Mesendoderm (in vitro differentiated cells): ENCODE measurements around the gene NPIPB2. TPM values are rescaled to one million over a fixed set of nuclear protein-coding genes. Genes with fewer than 3 reads are reported as not detected.
"Not testable (repeated sequence)": the region's sequence is repeated elsewhere in the genome, so short reads cannot be mapped to it uniquely, and the experiment has no call there.

Experiments used
- DNase-seq: peaks from one replicate; pipeline ENCODE4 v3.0.0; 2013
- H2AK5ac ChIP-seq: 2 replicates; pipeline ENCODE4 v1.6.1; 2013; ENCODE audit warnings: low read length, inconsistent platforms
- H2BK120ac ChIP-seq: 2 replicates; pipeline ENCODE4 v1.6.1; 2013; ENCODE audit warnings: low read depth, mild to moderate bottlenecking, low read length, moderate library complexity, mixed read lengths
- H2BK15ac ChIP-seq: replicated peaks from 2 replicates; pipeline ENCODE4 v1.6.1; 2013; ENCODE audit warnings: low read depth, mild to moderate bottlenecking, moderate library complexity
- H2BK5ac ChIP-seq: 2 replicates; pipeline ENCODE4 v1.6.1; 2013; ENCODE audit warnings: low read length, inconsistent platforms
- H3K18ac ChIP-seq: 2 replicates; pipeline ENCODE4 v1.6.1; 2013; ENCODE audit warnings: mild to moderate bottlenecking, low read length, mixed read lengths
- H3K23ac ChIP-seq: one replicate; pipeline ENCODE4 v1.6.1; 2013; ENCODE audit warnings: low read length
- H3K27ac ChIP-seq: 2 replicates; pipeline ENCODE4 v1.5.1; 2013; ENCODE audit warnings: low read depth, mild to moderate bottlenecking, inconsistent platforms, low read length, moderate library complexity
- H3K27me3 ChIP-seq: 2 replicates; pipeline ENCODE4 v1.6.1; 2013; ENCODE audit warnings: low read length, control low read depth, mild to moderate bottlenecking, inconsistent platforms; ENCODE audit not compliant: insufficient read depth, poor library complexity
- H3K36me3 ChIP-seq: 2 replicates; pipeline ENCODE4 v1.6.1; 2013; ENCODE audit warnings: low read length, inconsistent platforms; ENCODE audit not compliant: control insufficient read depth, insufficient read depth
- H3K4ac ChIP-seq: one replicate; pipeline ENCODE4 v1.6.1; 2013; ENCODE audit warnings: low read depth, mild to moderate bottlenecking, low read length, moderate library complexity
- H3K4me1 ChIP-seq: 2 replicates; pipeline ENCODE4 v1.6.1; 2013; ENCODE audit warnings: low read depth, low read length, inconsistent platforms; ENCODE audit not compliant: control insufficient read depth
- H3K4me2 ChIP-seq: 2 replicates; pipeline ENCODE4 v1.6.1; 2013; ENCODE audit warnings: low read length
- H3K4me3 ChIP-seq: 2 replicates; pipeline ENCODE4 v1.5.1; 2013; ENCODE audit warnings: mild to moderate bottlenecking, low read length
- H3K56ac ChIP-seq: one replicate; pipeline ENCODE4 v1.6.1; 2013; ENCODE audit warnings: low read length
- H3K79me1 ChIP-seq: 2 replicates; pipeline ENCODE4 v1.6.1; 2013; ENCODE audit warnings: low read length, inconsistent platforms
- H3K79me2 ChIP-seq: 2 replicates; pipeline ENCODE4 v1.6.1; 2013; ENCODE audit warnings: mild to moderate bottlenecking, low read length; ENCODE audit not compliant: control insufficient read depth, insufficient read depth
- H3K9ac ChIP-seq: 2 replicates; pipeline ENCODE4 v1.6.1; 2013; ENCODE audit warnings: low read length, inconsistent platforms
- H4K5ac ChIP-seq: one replicate; pipeline ENCODE4 v1.6.1; 2013; ENCODE audit warnings: low read length
- H4K8ac ChIP-seq: one replicate; pipeline ENCODE4 v1.6.1; 2013; ENCODE audit warnings: low read depth, mild to moderate bottlenecking, control low read depth, low read length, moderate library complexity
- WGBS: extraction: QIAGEN DNeasy Blood & Tissue Kit; methylation state at CpG from one replicate; pipeline ENCODE4 v1.1.7; 2013; ENCODE audit warnings: low lambda C conversion rate, missing lambda C conversion rate; ENCODE audit not compliant: insufficient coverage; ENCODE audit errors: extremely low coverage; 5-methylcytosine and 5-hydroxymethylcytosine counted together
- polyA plus RNA-seq, 2 experiments: library from polyadenylated mRNA; stranded (reverse); fragments of 200-250 nt; gene quantifications; one replicate each; pipeline ENCODE4 v1.2.3, GENCODE V29; 2013

Gene NPIPB2
- polyA plus RNA-seq (2013, experiment 1 of 2), result 2.3 TPM
- 2.1 TPM for polyA plus RNA-seq (2013, experiment 2 of 2)

GRCh38 chr16:11941945-11942344, at the start of gene NPIPB2:
Gene NPIPB2 (minus strand): TSS chr16:11942045. CDS start chr16:11942045, 0 bp downstream.
- H3K4me1 ChIP-seq, H3K4me3 ChIP-seq, H4K5ac ChIP-seq, DNase-seq, H3K23ac ChIP-seq, H2AK5ac ChIP-seq, H3K9ac ChIP-seq, H3K79me2 ChIP-seq, H2BK15ac ChIP-seq, H4K8ac ChIP-seq, H3K56ac ChIP-seq, H3K79me1 ChIP-seq, H3K4ac ChIP-seq, H3K18ac ChIP-seq, H3K27ac ChIP-seq, H3K4me2 ChIP-seq, H3K27me3 ChIP-seq, H3K36me3 ChIP-seq, H2BK5ac ChIP-seq, H2BK120ac ChIP-seq: not testable (repeated sequence)
- no CpG with 5 or more reads among the region's 4 CpGs for WGBS

DNA sequence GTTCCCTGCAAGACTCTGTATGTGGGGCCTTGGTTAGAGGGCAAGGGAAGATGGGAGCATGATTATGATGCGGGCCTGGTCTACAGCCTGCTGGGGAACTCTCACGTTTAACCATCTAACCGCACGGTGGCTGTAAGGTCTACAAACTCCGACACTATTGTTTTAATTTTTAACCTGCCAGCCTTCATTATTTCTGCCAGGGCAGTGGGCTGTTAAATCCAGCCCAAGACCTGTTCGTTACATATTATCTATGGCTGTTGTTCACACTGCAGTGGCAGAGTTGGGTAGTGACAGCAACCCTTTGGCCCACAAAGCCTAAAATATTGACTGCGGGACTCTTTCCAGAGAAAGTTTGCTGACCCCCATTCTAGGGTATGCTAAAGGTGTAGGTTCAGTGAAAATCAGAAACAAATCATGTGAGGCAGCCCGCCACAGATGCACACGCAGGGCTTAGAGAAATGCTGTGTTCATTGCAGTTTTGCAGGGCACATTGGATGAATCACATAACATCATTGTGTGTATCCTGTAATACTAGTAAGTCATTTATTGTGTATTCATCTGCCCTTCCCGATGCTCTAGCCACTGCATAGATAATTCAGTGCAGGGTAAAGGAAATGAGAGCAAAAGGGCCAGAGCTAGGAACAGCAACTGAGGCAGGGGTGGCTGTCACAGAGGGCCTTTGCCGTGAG, 49.0 kb upstream of the NPIPB2 start:
- no peak overlapping the region for H3K18ac ChIP-seq
- no peak overlapping the region for H2AK5ac ChIP-seq
- H3K36me3 ChIP-seq, result no peaks in the 10 kb centered on the region
- H3K27ac ChIP-seq, result no peak overlapping the region
- no peak overlapping the region for H2BK5ac ChIP-seq
- no peak overlapping the region for H3K23ac ChIP-seq
- H3K79me2 ChIP-seq, result no peaks in the 10 kb centered on the region
- no peak overlapping the region for H3K4me2 ChIP-seq
- no peak overlapping the region for H2BK120ac ChIP-seq
- WGBS, result no CpG with 5 or more reads among the region's 11 CpGs
- no peaks in the 10 kb centered on the region for H3K27me3 ChIP-seq
- no peak overlapping the region for H2BK15ac ChIP-seq
- H4K8ac ChIP-seq, result no peak overlapping the region
- no peak overlapping the region for H4K5ac ChIP-seq
- H3K56ac ChIP-seq, result no peak overlapping the region
- no peaks in the 10 kb centered on the region for H3K4me1 ChIP-seq
- no peak overlapping the region for H3K4me3 ChIP-seq
- DNase-seq, result no peak
- no peaks in the 10 kb centered on the region for H3K79me1 ChIP-seq
- no peak overlapping the region for H3K9ac ChIP-seq
- H3K4ac ChIP-seq, result no peak overlapping the region

DNA sequence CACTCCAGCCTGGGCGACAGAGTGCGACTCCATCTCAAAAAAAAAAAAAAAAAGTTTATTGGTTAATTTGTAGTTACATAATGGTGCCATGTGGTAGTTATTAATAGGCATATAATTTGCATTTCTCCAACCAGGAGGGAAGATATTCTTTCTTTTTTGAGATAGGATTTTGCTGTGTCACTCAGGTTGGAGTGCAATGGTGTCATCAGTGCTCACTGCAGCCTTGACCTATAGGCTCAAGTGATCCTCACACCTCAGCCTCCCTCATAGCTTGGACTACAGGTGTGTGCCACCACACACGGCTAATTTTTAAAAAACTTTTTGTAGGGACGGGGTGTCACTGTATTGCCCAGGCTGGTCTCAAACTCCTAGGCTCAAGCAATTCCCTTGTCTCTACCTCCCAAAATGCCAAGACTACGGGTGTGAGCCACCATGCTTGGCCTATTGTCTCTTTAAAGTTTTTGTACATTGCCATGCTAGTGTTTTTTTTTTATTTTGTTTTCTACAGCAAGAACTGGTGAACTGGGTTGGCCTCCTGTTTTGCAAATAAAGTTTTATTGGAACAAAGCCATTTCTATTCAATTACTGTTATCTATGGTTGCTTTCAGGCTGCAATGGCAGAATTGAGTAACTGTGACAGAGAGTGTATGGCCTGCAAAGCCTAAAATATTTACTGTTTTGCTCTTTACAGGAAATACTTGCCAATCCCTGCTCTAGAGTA, 46.6 kb upstream of the NPIPB2 start:
- H3K27ac ChIP-seq, result no peak overlapping the region
- H3K9ac ChIP-seq, result no peak overlapping the region
- H2BK5ac ChIP-seq, result no peak overlapping the region
- no CpG with 5 or more reads among the region's 5 CpGs for WGBS
- H3K4me3 ChIP-seq, result no peak overlapping the region
- no peak overlapping the region for H3K4me2 ChIP-seq
- H4K8ac ChIP-seq, result no peak overlapping the region
- H4K5ac ChIP-seq, result no peak overlapping the region
- H3K4me1 ChIP-seq, result no peaks in the 10 kb centered on the region
- no peaks in the 10 kb centered on the region for H3K36me3 ChIP-seq
- H3K27me3 ChIP-seq, result no peaks in the 10 kb centered on the region
- H3K23ac ChIP-seq, result no peak overlapping the region
- no peak overlapping the region for H3K56ac ChIP-seq
- H3K79me2 ChIP-seq, result no peaks in the 10 kb centered on the region
- DNase-seq, result no peak
- no peak overlapping the region for H3K18ac ChIP-seq
- no peak overlapping the region for H3K4ac ChIP-seq
- no peak overlapping the region for H2BK120ac ChIP-seq
- no peak overlapping the region for H2AK5ac ChIP-seq
- H2BK15ac ChIP-seq, result no peak overlapping the region
- H3K79me1 ChIP-seq, result no peaks in the 10 kb centered on the region

DNA sequence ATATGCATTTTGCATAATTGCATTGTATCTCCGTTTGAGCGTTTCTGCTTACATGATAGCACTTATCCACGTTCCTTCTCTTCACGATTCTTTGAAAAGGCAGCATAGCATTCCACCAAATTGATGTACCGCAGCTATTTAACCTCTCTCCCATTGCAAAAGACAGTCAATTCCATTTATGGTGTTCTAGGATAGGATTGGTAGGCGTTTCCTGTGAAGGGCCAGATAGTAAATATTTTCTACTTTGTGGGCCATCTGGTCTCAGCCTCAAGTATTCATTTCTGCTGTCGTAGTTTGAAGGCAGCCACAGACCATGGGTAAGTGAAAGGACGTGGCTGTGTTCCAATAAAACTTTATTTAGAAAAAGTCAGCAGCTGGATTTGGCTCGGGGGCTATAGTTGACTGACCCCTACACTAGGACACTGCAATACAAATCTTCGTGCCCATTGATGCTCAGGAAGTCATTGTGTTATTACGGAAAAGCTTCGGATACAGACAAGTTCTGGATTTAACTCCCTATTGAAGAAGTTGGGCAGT, 44.7 kb upstream of the NPIPB2 start:
- Histone ChIP-seq H2BK120ac (no peak overlapping the region), H3K4me2 (no peak overlapping the region), H3K9ac (no peak overlapping the region), H3K56ac (no peak overlapping the region), H4K8ac (no peak overlapping the region), H3K18ac (no peak overlapping the region), H2BK5ac (no peak overlapping the region), H3K36me3 (no peaks in the 10 kb centered on the region), H3K4ac (no peak overlapping the region), H3K79me2 (no peaks in the 10 kb centered on the region), H3K27ac (no peak overlapping the region), H4K5ac (no peak overlapping the region), H3K27me3 (no peaks in the 10 kb centered on the region), H3K4me1 (no peaks in the 10 kb centered on the region), H2AK5ac (no peak overlapping the region), H3K23ac (no peak overlapping the region), H2BK15ac (no peak overlapping the region), H3K4me3 (no peak overlapping the region), H3K79me1 (no peaks in the 10 kb centered on the region)
- WGBS, result no CpG with 5 or more reads among the region's 12 CpGs
- no peak for DNase-seq

- H3K79me2 ChIP-seq, result no peaks in the 10 kb centered on the region
- no peak overlapping the region for H3K27ac ChIP-seq
- no peak overlapping the region for H4K5ac ChIP-seq
- H3K4me2 ChIP-seq, result no peak overlapping the region
- no peak overlapping the region for H2BK5ac ChIP-seq
- H4K8ac ChIP-seq, result no peak overlapping the region
- no peak for DNase-seq
- H2BK15ac ChIP-seq, result no peak overlapping the region
- H2AK5ac ChIP-seq, result no peak overlapping the region
- no peak overlapping the region for H3K9ac ChIP-seq
- H3K23ac ChIP-seq, result no peak overlapping the region
- H3K4me3 ChIP-seq, result no peak overlapping the region
- no peak overlapping the region for H3K4ac ChIP-seq
- no peak overlapping the region for H2BK120ac ChIP-seq
- no peaks in the 10 kb centered on the region for H3K79me1 ChIP-seq
- no peak overlapping the region for H3K56ac ChIP-seq
- H3K4me1 ChIP-seq, result no peaks in the 10 kb centered on the region
- WGBS, result no CpG with 5 or more reads among the region's 5 CpGs
- H3K27me3 ChIP-seq, result no peaks in the 10 kb centered on the region
- no peak overlapping the region for H3K18ac ChIP-seq
- H3K36me3 ChIP-seq, result no peaks in the 10 kb centered on the region
These were observed 43.4 kb upstream of the NPIPB2 start for GRCh38 chr16:11985250-11985649.
